ENCODE results near the gene TAF11L9.
"Not testable (repeated sequence)": the region's sequence is repeated elsewhere in the genome, so short reads cannot be mapped to it uniquely, and the experiment has no call there.

Gene TAF11L9

DNA sequence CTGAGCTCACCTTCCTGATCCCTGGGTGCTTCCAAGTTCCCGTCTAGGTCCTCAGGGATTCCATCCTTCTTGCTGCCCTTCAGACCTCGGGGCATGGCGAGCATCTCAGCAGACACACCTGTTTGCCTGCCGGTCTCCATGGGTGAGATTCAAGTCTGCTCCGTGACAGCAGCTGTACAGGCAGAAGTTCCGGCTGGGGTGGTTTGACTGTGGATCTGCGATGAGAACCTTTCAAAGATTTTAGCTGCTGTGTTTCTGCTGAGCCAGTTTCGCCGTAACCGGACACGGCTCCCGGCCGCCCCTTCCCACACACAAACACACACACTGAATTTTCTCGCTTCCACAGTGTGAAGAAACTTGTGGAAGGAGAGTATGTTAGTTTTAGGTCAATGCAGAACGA lies at the start of gene TAF11L9:
TAF11L9 (minus strand) TSS at position 140 of the 400 bp plus-strand sequence.
- DNase-seq (ENCODE audit: low spot score), result not testable (repeated sequence)

DNA sequence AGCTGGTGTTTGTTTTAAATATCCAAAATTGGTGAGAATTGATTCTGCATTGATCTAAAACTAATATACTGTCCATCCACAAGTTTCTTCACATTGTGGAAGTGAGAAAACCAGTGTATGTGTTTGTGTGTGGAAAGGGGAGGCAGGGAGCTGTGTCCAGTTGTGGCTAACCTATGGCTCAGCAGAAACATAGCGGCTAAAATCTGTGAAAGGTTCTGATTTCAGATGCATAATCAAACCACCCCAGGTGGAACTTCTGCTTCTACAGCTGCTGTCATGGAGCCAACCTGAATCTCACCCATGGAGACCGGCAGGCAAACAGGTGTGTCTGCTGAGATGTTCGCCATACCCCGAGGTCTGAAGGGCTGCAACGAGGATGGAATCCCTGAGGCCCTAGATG lies 40.0 kb upstream of the TAF11L9 start, which contains the start of gene TAF11L14:
TAF11L14 (plus strand) TSS at position 301 of the 400 bp plus-strand sequence.
- DNase-seq (ENCODE audit: low spot score), result no peak

DNA sequence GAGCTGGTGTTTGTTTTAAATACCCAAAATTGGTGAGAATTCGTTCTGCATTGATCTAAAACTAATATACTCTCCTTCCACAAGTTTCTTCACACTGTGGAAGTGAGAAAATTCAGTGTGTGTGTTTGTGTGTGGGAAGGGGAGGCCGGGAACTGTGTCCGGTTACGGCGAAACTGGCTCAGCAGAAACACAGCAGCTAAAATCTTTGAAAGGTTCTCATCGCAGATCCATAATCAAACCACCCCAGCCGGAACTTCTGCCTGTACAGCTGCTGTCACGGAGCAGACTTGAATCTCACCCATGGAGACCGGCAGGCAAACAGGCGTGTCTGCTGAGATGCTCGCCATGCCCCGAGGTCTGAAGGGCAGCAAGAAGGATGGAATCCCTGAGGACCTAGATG lies 37.6 kb upstream of the TAF11L9 start, which contains the start of gene TAF11L13:
TAF11L13 (plus strand) TSS at position 301 of the 400 bp plus-strand sequence.
- not testable (repeated sequence) for DNase-seq (ENCODE audit: low spot score)

DNA sequence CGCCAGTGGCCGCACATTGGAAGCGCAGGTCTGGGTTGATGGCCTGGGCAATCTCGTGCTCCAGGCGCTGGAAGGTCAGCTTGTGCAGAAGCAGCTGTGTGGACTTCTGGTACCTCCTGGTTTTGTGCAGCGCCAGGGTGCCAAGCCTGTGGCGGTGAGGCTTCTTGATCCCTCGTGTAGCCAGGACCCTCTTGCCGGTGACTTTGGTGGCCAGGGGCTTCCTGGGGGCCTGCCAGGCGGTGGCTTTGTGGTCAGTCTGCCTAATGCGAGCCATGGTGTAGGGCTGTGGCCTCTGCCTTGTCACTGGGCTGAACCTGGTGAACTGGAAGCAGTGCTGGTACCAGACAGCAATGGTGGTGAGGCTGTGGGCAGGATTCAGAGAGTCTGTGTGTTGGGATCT lies 31.5 kb upstream of the TAF11L9 start:
- DNase-seq (ENCODE audit: low spot score), result no peak

DNA sequence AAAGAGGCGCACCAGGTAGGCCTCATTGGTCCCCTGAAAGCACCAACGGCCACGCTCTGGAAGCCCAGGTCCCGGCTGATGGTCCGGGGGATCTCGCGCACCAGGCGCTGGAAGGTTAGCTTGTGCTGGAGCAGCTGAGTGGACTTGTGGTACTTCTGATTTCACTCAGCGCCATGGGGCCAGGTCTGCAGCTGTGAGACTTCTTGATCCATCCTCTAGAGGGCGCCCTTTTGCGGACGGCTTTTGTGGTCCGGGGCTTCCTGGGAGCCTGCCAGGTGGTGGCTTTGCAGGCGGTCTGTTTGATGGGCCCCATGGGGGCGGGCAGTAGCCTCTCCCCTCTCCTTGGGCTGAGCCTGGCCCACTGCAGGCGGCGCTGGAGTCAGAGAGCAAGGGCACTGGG lies 26.4 kb upstream of the TAF11L9 start:
- DNase-seq (ENCODE audit: low spot score), result no peak

DNA sequence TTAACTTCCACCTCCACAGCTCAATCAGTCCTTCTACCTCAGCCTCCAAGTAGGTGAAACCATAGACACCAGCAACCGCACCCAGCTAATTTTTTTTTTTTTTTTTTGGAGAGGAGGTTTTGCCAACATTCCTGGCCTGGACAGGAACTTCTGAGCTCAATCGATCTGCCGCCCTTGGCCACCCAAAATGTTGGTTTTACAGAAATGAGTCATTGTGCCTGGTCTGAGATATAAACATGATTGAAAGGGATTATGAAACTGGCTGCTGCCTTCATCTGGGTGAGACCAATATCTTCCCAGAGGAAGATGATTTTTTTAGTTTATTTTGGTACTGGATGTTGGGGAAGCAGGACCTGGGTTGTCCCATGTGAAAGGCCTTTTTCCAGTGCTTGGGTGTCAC lies 25.2 kb upstream of the TAF11L9 start:
- no peak for DNase-seq (ENCODE audit: low spot score)

DNA sequence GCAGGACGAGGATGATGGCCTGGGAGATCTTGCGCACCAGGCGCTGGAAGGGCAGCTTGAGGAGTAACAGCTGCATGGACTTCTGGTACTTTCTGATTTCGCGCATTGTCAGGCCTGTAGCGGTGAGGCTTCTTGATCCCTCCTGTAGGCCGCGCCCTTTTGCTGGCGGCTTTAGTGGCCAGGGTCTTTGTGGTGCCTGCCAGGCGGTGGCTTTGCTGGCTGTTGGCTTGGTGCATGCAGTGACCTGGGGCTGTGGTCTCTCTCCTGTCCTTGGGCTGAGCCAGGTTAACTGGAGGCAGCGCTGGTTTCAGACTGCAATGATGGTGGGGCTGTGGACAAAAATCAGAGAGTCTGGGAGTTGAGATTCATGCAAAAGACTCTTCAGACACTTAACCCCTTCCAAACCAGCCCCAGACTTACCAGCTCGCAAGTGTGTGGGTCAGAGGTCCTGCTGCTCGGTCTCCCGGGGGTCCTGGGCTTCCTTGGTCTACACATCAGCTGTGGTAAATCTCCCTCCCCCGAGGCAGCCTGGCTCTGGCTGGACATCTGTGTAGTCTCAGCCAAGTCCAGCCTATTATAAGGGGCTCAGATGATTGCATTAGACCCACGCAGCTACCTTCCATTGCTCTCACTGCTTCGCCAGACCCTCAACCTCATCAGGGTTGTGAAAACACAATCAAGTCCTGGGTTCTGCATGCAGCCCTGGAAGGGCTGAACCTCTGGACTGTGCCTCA lies 20.8 kb upstream of the TAF11L9 start:
- no peak for DNase-seq (ENCODE audit: low spot score)

DNA sequence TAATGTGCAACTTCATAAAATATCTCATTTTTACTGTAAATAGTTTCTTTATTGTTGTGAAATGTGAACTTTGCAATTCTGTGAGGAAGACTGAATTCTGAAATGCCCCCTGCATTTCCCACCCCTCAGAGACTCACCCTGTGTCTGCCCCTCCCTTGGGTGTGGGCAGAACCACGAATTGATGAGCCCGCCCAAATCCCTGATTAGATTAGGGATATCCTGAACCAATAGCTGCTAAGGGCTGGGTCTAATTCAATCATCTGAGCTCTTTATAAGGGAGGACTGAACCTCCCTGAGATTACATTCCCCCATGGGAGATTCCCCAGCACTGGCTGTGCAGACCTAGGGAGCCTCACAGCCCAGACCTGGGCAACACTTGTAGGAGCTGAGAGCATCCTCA lies 15.9 kb upstream of the TAF11L9 start, which contains the start of gene TAF11L12:
TAF11L12 (plus strand) TSS at position 301 of the 400 bp plus-strand sequence.
- DNase-seq (ENCODE audit: low spot score), result not testable (repeated sequence)

DNA sequence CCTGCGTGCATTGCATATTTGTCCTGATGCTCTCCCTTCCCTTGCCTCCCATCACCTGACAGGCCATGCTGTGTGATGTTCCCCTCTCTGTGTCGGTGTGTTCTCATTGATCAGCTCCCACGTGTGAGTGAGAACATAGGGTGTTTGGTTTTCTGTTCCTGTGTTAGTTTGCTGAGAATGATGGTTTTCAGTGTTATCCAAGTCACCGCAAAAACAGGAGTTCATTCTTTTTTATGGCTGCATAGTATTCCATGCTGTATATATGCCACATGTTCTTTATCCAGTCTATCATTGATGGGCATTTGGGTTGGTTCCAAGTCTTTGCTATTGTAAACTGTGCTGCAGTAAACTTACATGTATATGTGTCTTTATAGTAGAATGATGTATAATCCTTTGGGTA lies 13.3 kb upstream of the TAF11L9 start:
- not testable (repeated sequence) for DNase-seq (ENCODE audit: low spot score)

DNA sequence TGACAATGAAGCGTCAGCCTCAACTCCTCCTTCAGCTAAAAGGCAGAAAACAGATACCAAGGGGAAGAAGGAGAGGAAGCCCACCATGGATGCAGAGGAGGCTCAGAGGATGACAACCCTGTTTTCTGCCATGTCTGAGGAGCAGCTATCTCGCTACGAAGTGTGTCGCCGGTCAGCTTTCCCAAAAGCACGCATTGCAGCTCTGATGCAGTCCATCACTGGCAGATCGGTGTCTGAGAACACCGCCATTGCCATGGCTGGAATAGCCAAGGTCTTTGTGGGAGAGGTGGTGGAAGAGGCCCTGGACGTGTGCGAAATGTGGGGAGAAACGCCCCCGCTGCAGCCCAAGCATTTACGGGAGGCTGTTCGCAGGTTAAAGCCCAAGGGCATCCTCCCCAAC lies 10.8 kb upstream of the TAF11L9 start:
- no peak for DNase-seq (ENCODE audit: low spot score)

DNA sequence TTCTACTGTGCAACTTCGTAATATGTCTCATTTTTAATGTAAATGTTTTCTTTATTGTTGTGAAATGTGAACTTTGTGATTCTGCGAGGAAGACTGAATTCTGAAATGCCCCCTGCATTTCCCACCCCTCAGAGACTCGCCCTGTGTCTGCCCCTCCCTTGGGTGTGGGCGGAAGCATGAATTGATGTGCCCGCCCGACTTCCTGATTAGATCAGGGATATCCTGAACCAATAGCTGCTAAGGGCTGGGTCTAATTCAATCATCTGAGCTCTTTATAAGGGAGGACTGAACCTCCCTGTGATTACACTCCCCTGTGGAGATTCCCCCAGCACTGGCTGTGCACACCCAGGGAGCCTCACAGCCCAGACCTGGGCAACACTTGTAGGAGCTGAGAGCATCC lies 9.7 kb upstream of the TAF11L9 start, which contains the start of gene TAF11L11:
TAF11L11 (plus strand) TSS at position 304 of the 400 bp plus-strand sequence.
- not testable (repeated sequence) for DNase-seq (ENCODE audit: low spot score)

DNA sequence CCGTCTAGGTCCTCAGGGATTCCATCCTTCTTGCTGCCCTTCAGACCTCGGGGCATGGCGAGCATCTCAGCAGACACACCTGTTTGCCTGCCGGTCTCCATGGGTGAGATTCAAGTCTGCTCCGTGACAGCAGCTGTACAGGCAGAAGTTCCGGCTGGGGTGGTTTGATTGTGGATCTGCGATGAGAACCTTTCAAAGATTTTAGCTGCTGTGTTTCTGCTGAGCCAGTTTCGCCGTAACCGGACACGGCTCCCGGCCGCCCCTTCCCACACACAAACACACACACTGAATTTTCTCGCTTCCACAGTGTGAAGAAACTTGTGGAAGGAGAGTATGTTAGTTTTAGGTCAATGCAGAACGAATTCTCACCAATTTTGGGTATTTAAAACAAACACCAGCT lies 3.5 kb upstream of the TAF11L9 start, which contains the start of gene TAF11L10:
TAF11L10 (minus strand) TSS at position 101 of the 400 bp plus-strand sequence.
- not testable (repeated sequence) for DNase-seq (ENCODE audit: low spot score)

DNA sequence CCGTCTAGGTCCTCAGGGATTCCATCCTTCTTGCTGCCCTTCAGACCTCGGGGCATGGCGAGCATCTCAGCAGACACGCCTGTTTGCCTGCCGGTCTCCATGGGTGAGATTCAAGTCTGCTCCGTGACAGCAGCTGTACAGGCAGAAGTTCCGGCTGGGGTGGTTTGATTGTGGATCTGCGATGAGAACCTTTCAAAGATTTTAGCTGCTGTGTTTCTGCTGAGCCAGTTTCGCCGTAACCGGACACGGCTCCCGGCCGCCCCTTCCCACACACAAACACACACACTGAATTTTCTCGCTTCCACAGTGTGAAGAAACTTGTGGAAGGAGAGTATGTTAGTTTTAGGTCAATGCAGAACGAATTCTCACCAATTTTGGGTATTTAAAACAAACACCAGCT lies 3.3 kb downstream of the TAF11L9 start, which contains the start of gene TAF11L8:
TAF11L8 (minus strand) TSS at position 101 of the 400 bp plus-strand sequence.
- not testable (repeated sequence) for DNase-seq (ENCODE audit: low spot score)

DNA sequence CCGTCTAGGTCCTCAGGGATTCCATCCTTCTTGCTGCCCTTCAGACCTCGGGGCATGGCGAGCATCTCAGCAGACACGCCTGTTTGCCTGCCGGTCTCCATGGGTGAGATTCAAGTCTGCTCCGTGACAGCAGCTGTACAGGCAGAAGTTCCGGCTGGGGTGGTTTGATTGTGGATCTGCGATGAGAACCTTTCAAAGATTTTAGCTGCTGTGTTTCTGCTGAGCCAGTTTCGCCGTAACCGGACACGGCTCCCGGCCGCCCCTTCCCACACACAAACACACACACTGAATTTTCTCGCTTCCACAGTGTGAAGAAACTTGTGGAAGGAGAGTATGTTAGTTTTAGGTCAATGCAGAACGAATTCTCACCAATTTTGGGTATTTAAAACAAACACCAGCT lies 8.5 kb downstream of the TAF11L9 start, which contains the start of gene TAF11L7:
TAF11L7 (minus strand) TSS at position 101 of the 400 bp plus-strand sequence.
- DNase-seq (ENCODE audit: low spot score), result not testable (repeated sequence)

Data from cerebellar cortex (tissue), 1 donor.